Esophagus squamous epithelium (tissue), 4 donors: Measurements from ENCODE around the gene FHIT.

Experiments
- POLR2A ChIP-seq, 4 donors: fragments of 450-650 bp; IDR thresholded peaks; one replicate each; pipeline ENCODE4 v1.6.1; 2017; ENCODE audit warnings: antibody characterized with exemption in 4 of 4, mild to moderate bottlenecking in 4 of 4, moderate library complexity in 3 of 4
- TF ChIP-seq, protein P1 (sequence below), 6 experiments: fragments of 450-650 bp in 4 of 6; fragments of 200-600 bp in 2 of 6; sonication (generic) in 2 of 6; IDR thresholded peaks; one replicate each; pipeline ENCODE4 v1.5.1; 2016 to 2019; ENCODE audit warnings: antibody characterized with exemption in 6 of 6, mild to moderate bottlenecking in 4 of 6, moderate library complexity in 4 of 6

DNA sequence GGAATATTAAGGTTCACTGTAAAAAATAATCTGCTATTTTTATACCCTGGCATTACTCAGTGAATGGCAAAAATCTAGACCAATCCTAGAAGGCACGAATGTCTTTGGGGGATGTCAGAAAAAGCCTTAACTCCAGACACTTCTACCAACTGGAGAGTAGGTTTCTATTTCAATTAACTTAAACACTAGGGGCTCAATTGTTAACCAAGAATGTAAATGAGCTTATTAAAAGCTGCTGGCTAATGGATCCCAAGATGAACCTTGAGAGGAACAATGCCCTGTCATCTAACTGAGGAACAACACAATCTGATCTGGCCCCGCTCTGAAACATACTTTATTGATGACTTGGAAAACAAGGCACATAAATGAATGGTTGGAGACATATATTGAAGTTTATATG, 701.4 kb downstream of the FHIT start:
- TF ChIP-seq, protein P1, sequence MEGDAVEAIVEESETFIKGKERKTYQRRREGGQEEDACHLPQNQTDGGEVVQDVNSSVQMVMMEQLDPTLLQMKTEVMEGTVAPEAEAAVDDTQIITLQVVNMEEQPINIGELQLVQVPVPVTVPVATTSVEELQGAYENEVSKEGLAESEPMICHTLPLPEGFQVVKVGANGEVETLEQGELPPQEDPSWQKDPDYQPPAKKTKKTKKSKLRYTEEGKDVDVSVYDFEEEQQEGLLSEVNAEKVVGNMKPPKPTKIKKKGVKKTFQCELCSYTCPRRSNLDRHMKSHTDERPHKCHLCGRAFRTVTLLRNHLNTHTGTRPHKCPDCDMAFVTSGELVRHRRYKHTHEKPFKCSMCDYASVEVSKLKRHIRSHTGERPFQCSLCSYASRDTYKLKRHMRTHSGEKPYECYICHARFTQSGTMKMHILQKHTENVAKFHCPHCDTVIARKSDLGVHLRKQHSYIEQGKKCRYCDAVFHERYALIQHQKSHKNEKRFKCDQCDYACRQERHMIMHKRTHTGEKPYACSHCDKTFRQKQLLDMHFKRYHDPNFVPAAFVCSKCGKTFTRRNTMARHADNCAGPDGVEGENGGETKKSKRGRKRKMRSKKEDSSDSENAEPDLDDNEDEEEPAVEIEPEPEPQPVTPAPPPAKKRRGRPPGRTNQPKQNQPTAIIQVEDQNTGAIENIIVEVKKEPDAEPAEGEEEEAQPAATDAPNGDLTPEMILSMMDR (IDR thresholded peaks at IDR 0.05): no peak
- TF ChIP-seq POLR2A (IDR thresholded peaks at IDR 0.05): no peak
